Omental fat pad (tissue), 4 donors: ENCODE results near the gene SYT1. TPM values are rescaled to one million over a fixed set of nuclear protein-coding genes. Genes with fewer than 3 reads are reported as not detected.

Source experiments
- ATAC-seq: fragments of 150-250 bp; one replicate; pipeline ENCODE4 v1.9.1; 2016; ENCODE audit warnings: mild to moderate bottlenecking, moderate library complexity; ENCODE audit not compliant: low FRiP score
- DNase-seq: peaks from one replicate; pipeline ENCODE4 v3.0.0-alpha.2; 2019; ENCODE audit warnings: low spot score
- CTCF ChIP-seq, 3 donors: fragments of 450-650 bp; IDR thresholded peaks; one replicate each; pipeline ENCODE4 v1.5.1; 2016 to 2017; ENCODE audit warnings: antibody characterized with exemption in 3 of 3, mild to moderate bottlenecking in 3 of 3, moderate library complexity in 2 of 3
- total RNA-seq, 4 donors: library from RNA; depleted of rRNA; stranded (reverse); fragments of >200 nt; gene quantifications; one replicate each; pipeline ENCODE4 v1.1.0, GENCODE V29; 2016

SYT1 gene
- total RNA-seq, 4 donors from 2014 or later, result 0.72 to 3.1 (median 1.7) TPM

DNA sequence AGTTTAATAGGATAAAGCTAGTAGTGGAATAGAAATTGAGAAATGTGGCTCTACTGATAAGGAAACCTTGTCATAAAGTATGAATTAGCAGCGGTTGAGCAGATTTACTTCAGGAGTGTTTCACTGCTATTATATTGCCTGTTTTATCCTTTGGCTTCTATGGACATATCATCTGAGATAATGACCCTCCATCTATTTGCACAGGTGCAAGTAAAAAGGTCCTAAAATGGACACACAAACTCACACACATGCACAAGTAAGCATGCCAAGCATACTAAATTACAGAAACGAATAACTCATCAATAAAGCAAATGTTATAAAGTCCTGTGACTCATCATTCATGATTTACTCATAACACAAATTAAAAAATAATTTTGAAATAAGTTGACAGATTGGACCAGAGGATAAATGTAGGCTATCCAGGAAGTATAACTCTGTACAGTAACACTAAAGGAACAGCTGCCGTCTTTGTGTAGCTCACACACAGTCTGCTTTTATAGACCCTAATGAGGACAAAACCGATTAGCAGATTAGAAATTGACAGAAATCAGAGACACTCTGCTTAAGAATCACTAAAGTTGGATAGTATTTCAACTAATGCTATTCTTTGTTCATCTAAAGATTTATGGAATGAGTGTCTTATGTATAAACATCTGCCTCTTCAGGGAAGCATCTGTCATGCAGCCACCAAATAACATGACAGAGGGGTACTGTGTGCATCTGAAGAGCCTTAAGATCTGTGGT, 73.9 kb downstream of the SYT1 start:
- TF ChIP-seq CTCF (IDR thresholded peaks at IDR 0.05), result no peak
- DNase-seq (no peak), ATAC-seq (no peak)

DNA sequence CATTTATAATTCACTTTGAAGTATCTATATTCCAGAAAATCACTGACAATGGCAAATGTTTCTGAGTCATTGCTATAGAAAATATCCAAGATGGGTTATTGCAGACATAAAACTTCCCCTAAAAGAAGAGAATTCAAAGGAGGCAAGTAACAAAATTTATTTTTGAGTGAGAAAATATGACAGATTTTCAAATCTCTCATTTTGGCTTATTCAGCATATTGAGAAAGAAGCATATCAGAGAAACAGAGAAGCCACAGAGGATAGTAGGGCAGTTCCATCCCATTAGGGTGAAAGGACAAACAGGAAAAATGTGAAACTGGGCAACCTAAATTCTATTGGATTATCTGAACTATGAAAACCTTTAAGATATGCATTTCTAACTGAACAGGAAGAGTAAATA, 85.0 kb downstream of the SYT1 start:
- no peak for ATAC-seq
- no peak for DNase-seq
- no peak for TF ChIP-seq CTCF (IDR thresholded peaks at IDR 0.05)

DNA sequence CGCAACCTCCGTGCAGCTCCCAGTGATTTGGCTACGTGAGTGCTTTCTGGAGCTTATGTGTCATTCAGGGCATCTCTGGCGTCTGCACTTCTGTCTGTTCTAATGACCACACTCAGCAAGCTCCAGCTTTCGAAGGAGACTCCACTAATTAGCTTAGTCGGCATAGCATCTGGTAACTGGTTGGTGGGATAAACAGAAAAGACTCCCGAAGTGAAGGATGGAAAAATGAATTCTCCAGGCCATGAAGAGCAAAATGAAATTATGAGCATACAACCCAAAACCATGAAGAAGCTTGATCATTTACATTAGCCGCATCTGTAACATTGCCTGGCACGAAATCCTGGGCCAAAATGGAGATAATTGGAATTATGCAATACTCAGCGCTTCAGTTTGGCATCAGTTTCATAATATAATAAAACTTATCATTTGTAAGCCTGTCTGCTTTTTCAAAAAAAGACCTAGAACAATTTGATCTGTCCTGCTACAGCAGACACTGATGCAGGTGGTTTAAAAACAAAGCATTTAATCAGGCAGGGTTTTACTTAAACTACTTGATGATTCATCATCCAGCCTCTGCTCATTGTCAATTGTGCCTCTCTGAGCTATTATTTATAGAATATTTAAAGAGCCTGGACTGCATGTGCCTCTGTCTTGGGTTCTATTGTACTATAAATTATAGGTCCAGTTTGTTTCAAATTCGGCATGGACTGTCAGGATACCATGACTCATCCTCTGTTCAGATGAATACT, 87.4 kb downstream of the SYT1 start:
- ATAC-seq (no peak), DNase-seq (no peak)
- TF ChIP-seq CTCF (IDR thresholded peaks at IDR 0.05), result no peak

DNA sequence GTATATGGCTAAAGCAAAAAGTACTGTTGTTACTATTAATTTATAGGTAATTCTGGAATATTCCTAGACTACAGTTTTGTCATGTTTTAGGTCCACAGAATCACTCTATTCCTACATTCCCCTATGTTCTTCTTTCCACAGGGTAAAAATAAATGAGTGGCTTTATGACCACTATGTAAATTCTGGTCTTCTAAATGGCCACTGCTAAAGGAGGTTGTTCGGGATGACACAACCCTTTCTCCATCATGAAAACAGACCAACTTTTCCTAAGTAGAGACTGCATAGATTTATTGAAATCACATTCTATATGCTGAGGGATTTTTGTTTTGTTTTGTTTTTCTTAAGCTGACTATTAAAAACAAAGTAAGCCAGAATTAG, 88.0 kb downstream of the SYT1 start:
- no peak for DNase-seq
- no peak for ATAC-seq
- TF ChIP-seq CTCF (IDR thresholded peaks at IDR 0.05), result no peak

GRCh38 chr12:78958941-78959340, 94.4 kb downstream of the SYT1 start:
- ATAC-seq (no peak), DNase-seq (no peak)
- no peak for TF ChIP-seq CTCF (IDR thresholded peaks at IDR 0.05)

DNA sequence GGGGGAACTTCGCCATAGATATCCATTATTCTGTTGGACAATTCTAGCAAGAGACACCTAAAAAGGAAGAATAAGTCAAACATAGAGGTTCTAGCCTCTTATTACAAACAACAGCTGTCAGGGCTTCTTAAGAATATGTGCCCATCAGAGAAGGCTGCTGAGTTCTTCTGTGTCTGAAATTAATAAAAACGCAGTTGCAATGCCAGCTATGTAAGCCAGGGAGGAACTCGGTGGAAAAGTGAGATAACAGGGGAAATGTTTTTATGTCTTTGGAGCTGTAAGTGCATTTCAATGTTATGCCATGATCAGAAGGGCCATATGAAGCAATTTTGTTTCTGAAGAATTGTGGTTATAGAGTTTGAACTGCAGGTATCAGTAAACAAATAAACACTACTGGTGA, 95.0 kb downstream of the SYT1 start:
- DNase-seq, result no peak
- no peak for TF ChIP-seq CTCF (IDR thresholded peaks at IDR 0.05)
- ATAC-seq, result no peak

- no peak for TF ChIP-seq CTCF (IDR thresholded peaks at IDR 0.05)
- ATAC-seq, result no peak
- no peak for DNase-seq
Observed at GRCh38 chr12:78961171-78961570, 96.6 kb downstream of the SYT1 start.
